H1 (cell line): ENCODE data around the gene RADX. TPM values are rescaled to one million over a fixed set of nuclear protein-coding genes. Genes with fewer than 3 reads are reported as not detected.

Source experiments
- CTCF ChIA-PET: fragments of 300-600 bp; sonication (Branson Sonifier 250); formaldehyde crosslinking; loops from one replicate; lab custom pipeline; 2021; ENCODE audit not compliant: partially characterized antibody; lab: Charles Lee
- POLR2A ChIA-PET: fragments of 300-600 bp; sonication (Branson Sonifier 250); formaldehyde crosslinking; loops from one replicate; lab custom pipeline; 2021; ENCODE audit warnings: inconsistent platforms; ENCODE audit not compliant: partially characterized antibody; lab: Charles Lee
- DNase-seq, 2 experiments: peaks; one replicate each; pipeline versions ENCODE4 v3.0.0 to v3.0.0-alpha.2; 2010 to 2022; ENCODE audit warnings: low spot score in 2 of 2, low read depth in 1 of 2, mixed read lengths in 1 of 2
- FAIRE-seq: peaks from 2 replicates; lab custom pipeline; 2011; peaks lifted over from hg19 to GRCh38; lab: Jason Lieb, UNC
- H2AFZ ChIP-seq: 2 replicates; pipeline ENCODE4 v1.8.1; 2012; ENCODE audit warnings: low read length, inconsistent platforms
- H2AK5ac ChIP-seq: 2 replicates; pipeline ENCODE4 v1.6.1; 2013; ENCODE audit warnings: low read depth, low read length
- H2BK120ac ChIP-seq: replicated peaks from 2 replicates; pipeline ENCODE3; 2013; ENCODE audit warnings: low read depth, low read length, inconsistent platforms
- H2BK12ac ChIP-seq: 2 replicates; pipeline ENCODE4 v1.6.1; 2013; ENCODE audit warnings: low read depth, low read length
- H2BK15ac ChIP-seq: 2 replicates; pipeline ENCODE4 v1.6.1; 2013; ENCODE audit warnings: low read length
- H2BK20ac ChIP-seq: 2 replicates; pipeline ENCODE4 v1.6.1; 2013; ENCODE audit warnings: low read length
- H2BK5ac ChIP-seq: 2 replicates; pipeline ENCODE4 v1.6.1; 2013; ENCODE audit warnings: low read depth, low read length
- H3K14ac ChIP-seq: 2 replicates; pipeline ENCODE4 v1.6.1; 2013; ENCODE audit warnings: inconsistent platforms; ENCODE audit not compliant: insufficient read length
- H3K18ac ChIP-seq: 2 replicates; pipeline ENCODE4 v1.6.1; 2013; ENCODE audit warnings: low read length; ENCODE audit errors: extremely low read depth
- H3K23ac ChIP-seq: 2 replicates; pipeline ENCODE4 v1.6.1; 2013; ENCODE audit warnings: inconsistent platforms; ENCODE audit not compliant: insufficient read length
- H3K23me2 ChIP-seq: 2 replicates; pipeline ENCODE4 v1.6.1; 2013; ENCODE audit warnings: low read depth, low read length
- H3K27ac ChIP-seq: 2 replicates; pipeline ENCODE4 v1.6.1; 2011; ENCODE audit warnings: low read depth, low read length, inconsistent platforms
- H3K27me3 ChIP-seq, 4 experiments: replicated peaks in 1 of 4; 1 replicate in 1 of 4; 2 replicates in 3 of 4; pipeline versions ENCODE4 v1.6.1 to v1.8.1; 2011 to 2013; ENCODE audit warnings: low read length in 3 of 4, mild to moderate bottlenecking in 3 of 4, inconsistent platforms in 2 of 4, mixed read lengths in 2 of 4, moderate library complexity in 1 of 4; ENCODE audit not compliant: control insufficient read depth in 3 of 4, insufficient read depth in 3 of 4; ENCODE audit errors: extremely low read depth in 1 of 4
- H3K36me3 ChIP-seq, 4 experiments: 2 replicates each; pipeline versions ENCODE4 v1.6.1 to v1.8.1; 2011 to 2013; ENCODE audit warnings: mild to moderate bottlenecking in 4 of 4, low read length in 3 of 4, moderate library complexity in 2 of 4, control low read depth in 1 of 4, inconsistent platforms in 1 of 4; ENCODE audit not compliant: insufficient read depth in 4 of 4, control insufficient read depth in 2 of 4
- H3K4ac ChIP-seq: replicated peaks from 2 replicates; pipeline ENCODE3; 2013; ENCODE audit warnings: low read length, low read depth, mixed read lengths, inconsistent platforms; ENCODE audit not compliant: insufficient read length
- H3K4me1 ChIP-seq, 4 experiments: replicated peaks in 1 of 4; 1 replicate in 1 of 4; 2 replicates in 3 of 4; pipeline versions ENCODE4 v1.6.1 to v1.8.1; 2011 to 2013; ENCODE audit warnings: low read length in 3 of 4, inconsistent platforms in 2 of 4, mixed read lengths in 1 of 4; ENCODE audit not compliant: insufficient read depth in 4 of 4, control insufficient read depth in 3 of 4
- H3K4me2 ChIP-seq, 2 experiments: 2 replicates each; pipeline versions ENCODE4 v1.6.1 to v1.8.1; 2011 to 2013; ENCODE audit warnings: low read depth in 2 of 2, low read length in 2 of 2, control low read depth in 1 of 2, inconsistent platforms in 1 of 2, mild to moderate bottlenecking in 1 of 2; ENCODE audit not compliant: insufficient read depth in 1 of 2
- H3K4me3 ChIP-seq, 4 experiments: fragments of 200-600, 300-600 bp in 1 of 4; sonication (generic), shearing (Covaris generic), sonication (Bioruptor Twin) in 1 of 4; 2 replicates each; pipeline versions ENCODE4 v1.5.1 to v1.8.1; 2011 to 2016; ENCODE audit warnings: low read length in 4 of 4, low read depth in 3 of 4, control low read depth in 2 of 4, inconsistent platforms in 2 of 4, mild to moderate bottlenecking in 2 of 4, mixed read lengths in 1 of 4, moderate library complexity in 1 of 4; ENCODE audit not compliant: insufficient read depth in 2 of 4; ENCODE audit errors: extremely low read depth in 1 of 4
- H3K56ac ChIP-seq: replicated peaks from 2 replicates; pipeline ENCODE3; 2013; ENCODE audit warnings: low read depth, mild to moderate bottlenecking, mixed read lengths, low read length, inconsistent platforms; ENCODE audit not compliant: insufficient read length
- H3K79me1 ChIP-seq: 2 replicates; pipeline ENCODE4 v1.6.1; 2013; ENCODE audit warnings: low read depth, low read length, control low read depth
- H3K79me2 ChIP-seq, 2 experiments: 2 replicates each; pipeline versions ENCODE4 v1.6.1 to v1.8.1; 2012 to 2013; ENCODE audit warnings: low read length in 2 of 2, mild to moderate bottlenecking in 2 of 2, inconsistent platforms in 1 of 2; ENCODE audit not compliant: insufficient read depth in 2 of 2, control insufficient read depth in 1 of 2
- H3K9ac ChIP-seq, 4 experiments: replicated peaks in 1 of 4; 1 replicate in 1 of 4; 2 replicates in 3 of 4; pipeline versions ENCODE4 v1.6.1 to v1.8.1; 2011 to 2013; ENCODE audit warnings: low read depth in 3 of 4, low read length in 3 of 4, control low read depth in 2 of 4, mild to moderate bottlenecking in 2 of 4, moderate library complexity in 2 of 4, inconsistent platforms in 1 of 4; ENCODE audit errors: extremely low read depth in 1 of 4
- H3K9me3 ChIP-seq, 2 experiments: 2 replicates each; pipeline versions ENCODE4 v1.6.1 to v1.8.1; 2012 to 2013; ENCODE audit warnings: mild to moderate bottlenecking in 2 of 2, moderate library complexity in 2 of 2, control low read depth in 1 of 2, inconsistent platforms in 1 of 2, low read depth in 1 of 2, low read length in 1 of 2, mixed read lengths in 1 of 2; ENCODE audit not compliant: insufficient read depth in 2 of 2
- H4K20me1 ChIP-seq, 2 experiments: replicated peaks in 1 of 2; 2 replicates each; pipeline versions ENCODE3 to v1.8.1; 2011 to 2013; ENCODE audit warnings: inconsistent platforms in 2 of 2, low read length in 2 of 2, mild to moderate bottlenecking in 1 of 2; ENCODE audit not compliant: insufficient read depth in 2 of 2, control insufficient read depth in 1 of 2
- H4K5ac ChIP-seq: 2 replicates; pipeline ENCODE4 v1.6.1; 2013; ENCODE audit warnings: low read length, low read depth, mixed read lengths, inconsistent platforms; ENCODE audit not compliant: insufficient read length
- H4K8ac ChIP-seq: 2 replicates; pipeline ENCODE4 v1.8.0; 2013; ENCODE audit warnings: mild to moderate bottlenecking, moderate library complexity, low read length, inconsistent platforms; ENCODE audit not compliant: insufficient read depth; ENCODE audit errors: extremely low read depth
- H4K91ac ChIP-seq: replicated peaks from 2 replicates; pipeline ENCODE3; 2013; ENCODE audit warnings: low read length, mixed read lengths, inconsistent platforms; ENCODE audit not compliant: insufficient read length
- CREB1 ChIP-seq: IDR thresholded peaks from 2 replicates; pipeline ENCODE4 v1.6.1; 2012; ENCODE audit warnings: inconsistent platforms
- EP300 ChIP-seq, 2 experiments: IDR thresholded peaks; 1 replicate in 1 of 2; 2 replicates in 1 of 2; pipeline ENCODE4 v1.6.1; 2011 to 2012; ENCODE audit warnings: low read depth in 2 of 2, low read length in 2 of 2, mild to moderate bottlenecking in 2 of 2, borderline replicate concordance in 1 of 2, inconsistent platforms in 1 of 2, moderate library complexity in 1 of 2
- HDAC2 ChIP-seq, 2 experiments: fragments of 300-600 bp in 1 of 2; sonication (generic) in 1 of 2; IDR thresholded peaks; 2 replicates each; pipeline ENCODE4 v1.6.1; 2011 to 2012; ENCODE audit warnings: low read depth in 2 of 2, low read length in 2 of 2, mild to moderate bottlenecking in 2 of 2, moderate library complexity in 2 of 2, borderline replicate concordance in 1 of 2, inconsistent platforms in 1 of 2
- JUND ChIP-seq: IDR thresholded peaks from 2 replicates; pipeline ENCODE4 v1.6.1; 2011; ENCODE audit warnings: mild to moderate bottlenecking, improper control_type of control experiment, low read length
- POLR2A ChIP-seq, 2 experiments: IDR thresholded peaks; 1 replicate in 1 of 2; 2 replicates in 1 of 2; pipeline ENCODE4 v1.6.1; 2011; ENCODE audit warnings: low read depth in 2 of 2, low read length in 2 of 2, mild to moderate bottlenecking in 2 of 2; ENCODE audit errors: control extremely low read depth in 1 of 2
- WGBS, 2 experiments: shearing (Covaris generic) in 1 of 2; methylation state at CpG; one replicate each; pipeline versions ENCODE4 v1.1.6 to v1.1.7; 2013 to 2015; ENCODE audit warnings: low lambda C conversion rate in 2 of 2, mixed read lengths in 2 of 2, inconsistent platforms in 1 of 2, low coverage in 1 of 2, missing lambda C conversion rate in 1 of 2; ENCODE audit not compliant: insufficient replicate concordance in 2 of 2, insufficient coverage in 1 of 2, insufficient read length in 1 of 2; ENCODE audit errors: extremely low coverage in 1 of 2, missing lambda C conversion rate in 1 of 2; 5-methylcytosine and 5-hydroxymethylcytosine counted together
- polyA plus RNA-seq, 7 experiments: library from polyadenylated mRNA; depleted of rRNA in 3 of 7; stranded (reverse) in 5 of 7; unstranded in 2 of 7; fragments of >200 nt in 5 of 7; fragments of 200-250 nt in 2 of 7; gene quantifications; 1 replicate in 5 of 7; 2 replicates in 1 of 7; 4 replicates in 1 of 7; pipeline versions ENCODE4 v1.2.1 to v1.2.3, GENCODE V29; 2011 to 2013; ENCODE audit warnings: missing spikeins in 2 of 7, mixed read lengths in 2 of 7
- total RNA-seq: library from RNA; stranded (reverse); fragmentation: NEBNext Ultra II Directional; extraction: Animal tissue kit (Norgen Biotek cat#: 25700); gene quantifications from 2 replicates; pipeline ENCODE4 v1.2.1, GENCODE V29; 2021

RADX gene
- total and polyA plus RNA-seq, 2 of the 8 experiments (the other 6 are each of a cell fraction or from before 2014, with no cell fraction given): 1.7 to 4.5 TPM

GRCh38 chrX:106581856-106582255 lies 29.9 kb upstream of the RADX start:
- no peak overlapping the region for H3K4me3 ChIP-seq

More at GRCh38 chrX:106581856-106582255, 29.9 kb upstream of the RADX start:
- Histone ChIP-seq H4K91ac (no peak overlapping the region), H3K27me3 (no peaks in the 10 kb centered on the region), H3K79me1 (no peaks in the 10 kb centered on the region), H3K23ac (no peak overlapping the region), H3K36me3 (no peaks in the 10 kb centered on the region), H2BK5ac (no peak overlapping the region), H3K14ac (no peak overlapping the region), H2BK12ac (no peak overlapping the region), H4K20me1 (no peaks in the 10 kb centered on the region), H2AFZ (no peak overlapping the region), H3K4me1 (no peaks in the 10 kb centered on the region), H3K79me2 (no peaks in the 10 kb centered on the region), H2BK20ac (no peak overlapping the region), H3K9me3 (peaks cover 5 to 9% of the 10 kb centered on the region in 2 experiments; a peak in 2 of 4 replicates), H3K4me2 (no peak overlapping the region), H2AK5ac (no peak overlapping the region), H2BK120ac (no peak overlapping the region), H2BK15ac (no peak overlapping the region), H3K27ac (no peak overlapping the region), H3K9ac (no peak overlapping the region), H3K18ac (no peak overlapping the region), H4K5ac (no peak overlapping the region), H3K23me2 (no peaks in the 10 kb centered on the region), H3K4ac (no peak overlapping the region), H4K8ac (no peak overlapping the region), H3K56ac (no peak overlapping the region)
- FAIRE-seq (no peak), DNase-seq (no peak)
- ChIA-PET CTCF (no interaction called here), POLR2A (no interaction called here)
- 81% methylated on average over 1 of the region's 1 CpG; no CpG with 5 or more reads in 1 of the 2 experiments for WGBS, 2 experiments
- TF ChIP-seq POLR2A (IDR thresholded peaks at IDR 0.05; ENCODE audit: control extremely low read depth in 1 of 2, low read depth in 2 of 2, low read length in 2 of 2) (no peak), CREB1 (no peak), EP300 (IDR thresholded peaks at IDR 0.05; ENCODE audit: borderline replicate concordance in 1 of 2, low read depth in 2 of 2, low read length in 2 of 2) (no peak), HDAC2 (IDR thresholded peaks at IDR 0.05; ENCODE audit: borderline replicate concordance in 1 of 2, low read depth in 2 of 2, low read length in 2 of 2) (no peak), JUND (no peak)
